ENCODE measurements around the gene ABCG4.
"Not testable (repeated sequence)": the region's sequence is repeated elsewhere in the genome, so short reads cannot be mapped to it uniquely, and the experiment has no call there.

The ABCG4 gene

GRCh38 chr11:119149018-119149785, at the start of gene ABCG4:
TSS of gene ABCG4 (plus strand) at chr11:119149052. CDS start at chr11:119149966, 914 bp downstream.
- DNase-seq (ENCODE audit: low read depth, low spot score): no peak

DNA sequence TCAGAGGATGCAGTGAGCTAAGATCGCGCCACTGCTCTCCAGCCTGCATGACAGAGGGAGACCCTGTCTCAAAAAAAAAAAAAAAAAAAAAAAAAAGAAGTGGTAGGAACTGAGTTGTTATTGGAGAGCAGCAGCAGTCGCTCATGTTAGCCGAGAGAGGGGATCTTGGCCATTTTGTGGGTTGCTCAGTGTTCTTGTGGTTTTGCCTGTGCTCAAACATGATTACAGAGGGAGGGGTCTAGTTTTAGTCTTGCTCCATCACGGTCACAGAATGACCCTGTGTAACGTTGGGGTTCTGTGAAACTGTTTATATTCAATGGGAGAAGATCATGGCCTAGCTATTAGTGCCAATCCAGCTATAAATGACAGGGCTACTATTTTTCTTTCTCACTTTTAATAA, 49.1 kb upstream of the ABCG4 start:
- DNase-seq (ENCODE audit: low read depth, low spot score): no peak

DNA sequence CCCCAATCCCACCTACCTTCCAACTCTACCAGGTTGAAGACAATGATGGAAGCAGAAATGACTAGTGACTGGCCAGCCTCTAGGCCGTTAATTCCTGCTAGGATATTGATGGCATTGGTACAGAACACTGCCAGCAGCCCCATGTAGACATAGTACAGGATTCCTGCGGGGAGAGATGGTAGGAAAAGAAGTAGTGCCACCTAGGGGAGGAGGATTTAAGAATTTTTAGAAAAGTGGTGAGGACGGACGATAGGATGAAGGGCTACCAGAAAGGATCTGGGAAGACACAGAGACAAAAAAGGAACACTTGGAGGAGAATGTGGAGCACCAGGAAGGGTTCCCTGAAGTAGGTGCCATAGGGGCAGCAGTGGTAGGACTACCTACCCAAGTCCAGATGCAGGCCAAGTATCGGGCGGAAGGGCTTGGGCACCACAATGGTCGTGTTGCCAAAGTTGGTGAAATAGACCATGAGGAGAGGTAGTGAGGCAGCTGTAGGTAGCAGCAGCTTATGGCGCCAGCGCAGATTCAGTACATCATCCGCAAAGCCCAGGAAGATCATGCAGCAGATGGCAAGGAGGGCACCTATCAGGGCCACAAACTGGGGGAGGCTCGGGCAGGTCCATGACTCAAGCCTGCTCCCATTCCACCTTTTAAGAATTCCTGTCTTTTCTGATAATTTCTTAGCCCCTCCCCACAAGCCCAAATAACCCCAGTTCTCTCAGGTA, 48.4 kb upstream of the ABCG4 start:
- no peak for DNase-seq (ENCODE audit: low read depth, low spot score)

DNA sequence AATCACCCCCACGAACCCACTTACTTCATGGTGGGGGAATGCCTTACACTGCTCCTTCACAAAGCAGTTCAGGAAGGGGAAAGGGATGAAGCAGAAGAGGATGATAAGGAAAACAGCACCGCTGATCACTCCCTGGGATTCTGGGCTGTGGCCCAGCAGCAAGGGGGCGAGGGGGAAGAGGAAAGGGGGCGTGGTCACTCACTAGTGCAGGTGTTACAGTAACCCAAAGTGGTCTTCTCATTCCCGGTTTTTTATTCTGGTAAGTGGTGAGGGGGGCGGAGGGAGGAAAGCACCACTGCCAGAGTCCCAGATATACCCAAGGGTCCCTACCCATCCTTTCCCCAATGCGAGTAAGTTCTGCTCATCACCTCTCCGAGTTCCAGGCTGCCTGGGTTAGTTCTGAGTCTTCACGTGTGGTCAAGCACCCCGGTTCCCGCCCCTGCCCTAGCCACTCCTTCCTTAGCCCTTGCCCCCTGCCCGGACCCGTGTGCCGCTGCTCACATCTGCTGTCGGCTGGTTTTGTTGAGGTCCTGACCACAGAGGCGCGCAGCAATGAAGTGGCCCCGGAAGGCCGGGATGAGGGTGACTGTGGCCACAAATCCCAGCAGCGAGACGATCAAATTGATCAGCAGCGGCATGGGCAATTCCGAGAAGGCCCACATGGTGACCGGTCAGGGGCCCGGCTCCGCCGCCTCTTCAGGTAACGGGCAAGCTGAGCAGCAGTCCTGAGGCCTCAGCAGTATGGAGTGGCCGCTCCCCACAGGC, 47.7 kb upstream of the ABCG4 start:
- no peak for DNase-seq (ENCODE audit: low read depth, low spot score)

DNA sequence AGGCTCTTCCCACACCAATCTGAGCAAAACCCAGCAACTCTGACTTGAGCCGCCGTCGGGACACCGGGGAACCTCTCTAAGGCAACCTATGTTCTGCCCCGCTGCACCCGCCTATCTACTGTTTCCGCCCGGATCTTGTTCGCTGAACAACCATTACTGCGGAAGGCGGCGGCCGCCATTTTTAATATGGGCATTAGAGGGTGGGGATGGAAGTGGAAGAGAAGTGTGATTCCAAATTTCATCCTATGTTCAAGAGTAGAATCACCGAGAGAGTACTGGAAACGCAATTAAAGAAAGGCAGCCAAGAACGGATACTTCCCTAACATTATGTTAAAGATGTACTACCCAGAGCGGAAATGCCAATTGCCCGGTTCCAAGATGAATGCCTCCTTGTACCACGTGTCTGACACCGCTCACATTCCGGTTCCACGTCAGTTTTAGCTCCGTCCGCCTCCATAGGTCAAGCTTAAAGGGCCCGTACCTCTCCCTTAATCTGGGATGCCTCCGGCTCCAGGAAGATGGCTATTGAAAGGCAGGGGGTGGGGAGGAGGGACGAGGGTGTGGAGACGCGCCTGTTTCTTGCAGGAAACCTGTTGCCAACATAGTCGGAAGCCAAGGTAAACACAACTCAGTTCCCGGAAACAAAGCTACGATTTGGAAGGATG, 47.0 kb upstream of the ABCG4 start, which contains the start of gene DPAGT1:
DPAGT1 (minus strand) TSS at position 95 of the 665 bp plus-strand sequence. CDS start 198 bp downstream, outside the sequence.
- peak; percentile 80 for DNase-seq (ENCODE audit: low read depth, low spot score)

GRCh38 chr11:119103161-119103664, 45.6 kb upstream of the ABCG4 start:
- not testable (repeated sequence) for DNase-seq (ENCODE audit: low read depth, low spot score)

DNA sequence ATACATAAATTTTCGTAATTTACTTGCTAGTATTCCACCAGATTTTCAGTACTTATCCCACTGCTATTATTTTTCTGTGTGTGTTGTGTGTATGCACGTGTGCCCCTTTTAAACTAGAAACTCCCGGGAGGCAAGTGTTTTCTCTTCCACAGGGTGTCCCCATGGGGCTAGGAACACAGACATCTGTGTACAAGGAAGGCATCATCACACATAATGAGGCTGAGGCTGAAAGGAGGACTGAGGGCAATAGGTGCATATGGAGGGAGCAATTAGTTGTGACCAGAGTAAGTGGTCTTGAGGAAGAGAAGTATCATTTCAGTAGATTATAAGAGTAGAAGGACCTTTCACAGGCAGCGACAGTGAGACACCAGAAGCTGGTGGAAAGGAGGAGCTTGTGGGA, 45.1 kb upstream of the ABCG4 start:
- no peak for DNase-seq (ENCODE audit: low read depth, low spot score)

DNA sequence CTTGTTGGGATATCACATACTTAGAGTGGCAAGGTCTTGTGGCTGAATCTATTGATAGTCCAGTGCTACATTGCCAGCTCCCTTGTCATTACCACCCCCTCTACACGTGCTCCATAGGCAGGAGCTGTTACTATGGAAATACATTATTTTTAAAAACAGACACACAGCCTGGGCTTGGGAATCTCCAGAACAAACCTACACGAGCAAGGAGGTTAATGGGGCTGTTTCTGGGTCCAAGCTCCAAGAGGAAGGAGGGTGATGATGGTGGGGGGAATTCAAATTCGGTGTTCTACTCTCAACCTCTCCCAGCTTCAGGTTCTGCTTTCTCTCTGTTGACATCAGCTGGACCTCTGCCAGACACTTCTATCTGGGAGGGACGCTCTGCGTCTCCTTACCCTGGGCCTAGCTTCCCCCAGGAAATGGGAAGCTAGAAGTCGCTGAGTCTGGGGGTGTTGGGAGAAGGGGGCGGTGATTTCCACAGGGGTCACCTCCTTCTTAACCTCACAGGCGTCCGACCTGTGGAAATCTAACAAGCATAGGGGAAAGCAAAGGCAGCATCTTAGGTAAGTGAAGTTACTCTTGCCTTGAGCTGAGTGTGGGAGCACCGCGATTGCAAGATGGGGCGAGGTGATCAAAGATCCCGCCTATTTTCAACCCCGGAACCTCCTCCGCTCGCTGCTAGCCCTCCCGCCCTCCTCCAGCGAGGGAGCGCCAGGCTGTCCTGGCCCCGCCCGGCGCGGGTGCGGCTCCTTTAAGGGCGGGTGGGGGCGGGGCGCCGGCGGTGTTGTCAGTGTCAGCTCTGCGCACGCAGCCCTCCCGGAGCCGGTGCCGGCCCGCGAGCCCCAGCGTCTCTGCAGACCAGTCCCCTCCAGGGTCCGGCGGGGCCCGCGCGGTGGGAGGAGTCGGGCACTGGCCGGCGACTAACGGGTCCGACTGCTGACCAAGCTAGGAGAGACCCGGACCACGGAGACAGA, 42.0 kb upstream of the ABCG4 start, which contains the start of gene C2CD2L:
C2CD2L (plus strand) TSS at position 781 of the 974 bp plus-strand sequence. CDS start 398 bp downstream, outside the sequence.
- peak; percentile 76 for DNase-seq (ENCODE audit: low read depth, low spot score)

DNA sequence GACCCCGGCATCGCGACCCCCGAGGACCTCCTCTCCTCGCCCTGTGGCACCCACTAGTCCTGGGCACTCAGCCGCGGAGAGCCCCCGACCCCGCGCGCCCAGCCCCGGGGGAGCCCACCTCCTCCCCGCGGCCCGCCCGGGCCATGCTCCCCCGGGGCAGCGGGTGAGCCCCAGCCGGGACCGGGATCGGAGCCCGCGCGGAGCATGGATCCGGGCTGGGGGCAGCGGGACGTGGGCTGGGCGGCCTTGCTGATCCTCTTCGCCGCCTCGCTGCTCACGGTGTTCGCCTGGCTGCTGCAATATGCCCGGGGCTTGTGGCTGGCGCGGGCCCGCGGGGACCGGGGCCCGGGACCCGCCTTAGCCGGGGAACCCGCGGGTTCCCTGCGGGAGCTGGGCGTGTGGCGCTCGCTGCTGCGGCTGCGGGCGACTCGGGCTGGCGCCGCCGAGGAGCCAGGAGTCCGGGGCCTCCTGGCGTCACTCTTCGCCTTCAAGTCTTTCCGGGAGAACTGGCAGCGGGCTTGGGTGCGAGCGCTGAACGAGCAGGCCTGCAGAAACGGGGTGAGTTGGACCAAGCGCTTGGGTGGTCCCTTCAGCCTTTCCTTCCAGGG, 41.2 kb upstream of the ABCG4 start:
- no peak for DNase-seq (ENCODE audit: low read depth, low spot score)

DNA sequence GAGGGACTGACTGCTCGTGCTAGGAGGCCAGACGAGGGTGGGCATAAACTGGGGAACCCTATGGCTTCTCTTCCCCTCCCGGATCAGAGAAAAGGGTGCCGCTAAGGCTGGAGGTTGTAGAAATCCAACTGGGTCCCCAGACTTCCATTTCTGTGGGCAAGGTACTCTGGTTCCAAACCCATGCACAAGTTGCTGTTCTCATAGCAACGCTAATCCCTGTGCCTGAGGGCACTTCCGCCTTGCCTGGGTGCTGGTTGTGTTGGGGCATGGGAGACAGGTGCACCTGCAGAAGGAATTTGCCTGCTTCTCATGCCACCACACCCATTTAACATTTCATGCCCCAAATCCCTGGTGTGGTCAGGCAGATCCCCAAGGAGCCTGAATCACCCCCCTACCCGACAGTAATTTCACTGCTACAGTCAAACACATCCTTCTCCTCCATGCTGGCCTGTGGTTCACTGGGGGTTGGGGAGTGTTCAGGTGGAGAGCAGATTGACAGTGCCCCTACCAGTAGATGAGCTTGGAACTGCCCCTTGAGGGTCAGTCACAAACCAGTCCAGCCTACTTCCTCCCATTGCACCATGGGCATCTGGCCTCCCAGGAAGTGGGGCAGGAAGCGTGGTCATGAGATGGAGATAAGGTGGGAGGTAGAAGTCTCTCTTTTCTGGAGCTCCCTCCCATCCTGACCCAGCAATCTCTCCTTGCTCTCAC, 40.6 kb upstream of the ABCG4 start:
- DNase-seq (ENCODE audit: low read depth, low spot score): no peak

- no peak for DNase-seq (ENCODE audit: low read depth, low spot score)
These were observed 40.0 kb upstream of the ABCG4 start for GRCh38 chr11:119108857-119109221.

DNA sequence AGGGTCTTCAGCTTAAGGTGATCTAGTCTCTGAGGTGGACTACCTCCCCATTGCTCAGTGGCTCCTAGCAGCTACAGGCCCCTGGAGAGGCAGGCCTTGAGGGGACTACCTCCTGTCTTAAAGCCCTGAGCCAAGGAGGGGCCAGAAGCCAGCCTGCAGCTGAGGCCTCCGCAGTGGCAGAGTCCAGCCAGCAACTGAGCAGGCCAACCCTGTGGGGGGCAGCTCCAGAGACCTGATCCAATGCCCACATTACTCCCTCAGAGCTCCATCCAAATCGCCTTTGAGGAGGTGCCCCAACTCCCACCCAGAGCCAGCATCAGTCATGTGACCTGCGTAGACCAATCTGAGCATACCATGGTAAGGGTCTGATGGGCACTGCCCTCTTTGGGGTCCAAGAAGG, 39.0 kb upstream of the ABCG4 start:
- DNase-seq (ENCODE audit: low read depth, low spot score): no peak

DNA sequence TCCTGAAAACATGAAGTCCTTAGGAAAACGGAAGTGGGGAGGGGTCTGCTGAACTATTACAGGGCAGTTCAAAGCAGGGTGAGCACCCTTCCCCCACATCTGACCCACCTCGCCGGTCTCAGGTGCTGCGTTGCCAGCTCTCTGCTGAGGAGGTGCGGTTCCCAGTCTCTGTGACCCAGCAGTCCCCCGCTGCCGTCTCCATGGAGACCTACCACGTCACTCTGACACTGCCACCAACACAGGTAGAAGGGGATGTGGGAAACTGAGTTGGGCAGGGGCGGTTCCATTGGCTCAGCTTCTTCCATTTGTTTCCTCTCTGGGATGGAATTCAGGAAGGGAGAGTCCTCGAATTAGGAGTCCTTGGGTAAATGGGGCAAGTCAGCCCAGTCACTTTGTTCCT, 38.4 kb upstream of the ABCG4 start:
- DNase-seq (ENCODE audit: low read depth, low spot score): no peak

- DNase-seq (ENCODE audit: low read depth, low spot score): no peak
These were observed 37.4 kb upstream of the ABCG4 start for GRCh38 chr11:119111361-119111925.

GRCh38 chr11:119112314-119113020, 36.4 kb upstream of the ABCG4 start:
- no peak for DNase-seq (ENCODE audit: low read depth, low spot score)

- no peak for DNase-seq (ENCODE audit: low read depth, low spot score)
These were observed 35.1 kb upstream of the ABCG4 start for GRCh38 chr11:119113716-119114115.

- DNase-seq (ENCODE audit: low read depth, low spot score): no peak
These were observed 34.5 kb upstream of the ABCG4 start for GRCh38 chr11:119114351-119114750.
